Keratinocyte (primary cell): ENCODE results near the gene RP9. TPM values are rescaled to one million over a fixed set of nuclear protein-coding genes. Genes with fewer than 3 reads are reported as not detected.
A peak's percentile ranks its signal among the peaks of the same experiment; 100 is the strongest.

Experiments used
- DNase-seq: peaks from one replicate; pipeline ENCODE4 v3.0.0-alpha.2; 2011; ENCODE audit warnings: low read depth, missing footprints, low spot score
- FAIRE-seq: peaks from 2 replicates; lab custom pipeline; 2011; peaks lifted over from hg19 to GRCh38; lab: Jason Lieb, UNC
- H2AFZ ChIP-seq: 2 replicates; pipeline ENCODE4 v1.6.0; 2012; ENCODE audit warnings: low read length, control low read depth, inconsistent platforms; ENCODE audit not compliant: control insufficient read depth
- H3K27ac ChIP-seq: 2 replicates; pipeline ENCODE4 v1.5.1; 2011; ENCODE audit warnings: low read length; ENCODE audit not compliant: control insufficient read depth, insufficient read depth
- H3K27me3 ChIP-seq: 3 replicates; pipeline ENCODE4 v1.6.0; 2011; ENCODE audit warnings: low read length; ENCODE audit not compliant: control insufficient read depth, insufficient read depth; ENCODE audit errors: extremely low read depth
- H3K36me3 ChIP-seq, 2 experiments: 2 replicates in 1 of 2; 3 replicates in 1 of 2; pipeline ENCODE4 v1.5.1; 2011; ENCODE audit warnings: low read length in 2 of 2, mild to moderate bottlenecking in 1 of 2; ENCODE audit not compliant: control insufficient read depth in 2 of 2, insufficient read depth in 2 of 2; ENCODE audit errors: extremely low read depth in 1 of 2
- H3K4me1 ChIP-seq: 3 replicates; pipeline ENCODE4 v1.5.1; 2011; ENCODE audit warnings: low read length; ENCODE audit not compliant: control insufficient read depth, insufficient read depth; ENCODE audit errors: extremely low read depth
- H3K4me2 ChIP-seq: 3 replicates; pipeline ENCODE4 v1.6.0; 2011; ENCODE audit warnings: low read depth, low read length; ENCODE audit not compliant: control insufficient read depth, insufficient read depth; ENCODE audit errors: extremely low read depth
- H3K4me3 ChIP-seq, 3 experiments: fragments of 200-600 bp in 1 of 3; sonication (generic) in 1 of 3; 2 replicates in 2 of 3; 3 replicates in 1 of 3; pipeline ENCODE4 v1.5.1; 2011 to 2016; ENCODE audit warnings: low read length in 3 of 3, mild to moderate bottlenecking in 3 of 3, control low read depth in 2 of 3, inconsistent platforms in 1 of 3, low read depth in 1 of 3, mixed read lengths in 1 of 3, mixed run types in 1 of 3, moderate library complexity in 1 of 3; ENCODE audit not compliant: control insufficient read depth in 2 of 3, insufficient read depth in 2 of 3; ENCODE audit errors: extremely low read depth in 1 of 3
- H3K79me2 ChIP-seq: 2 replicates; pipeline ENCODE4 v1.6.0; 2012; ENCODE audit warnings: low read length; ENCODE audit not compliant: control insufficient read depth, insufficient read depth
- H3K9ac ChIP-seq: 3 replicates; pipeline ENCODE4 v1.6.0; 2011; ENCODE audit warnings: low read length; ENCODE audit not compliant: control insufficient read depth, insufficient read depth; ENCODE audit errors: extremely low read depth
- H3K9me1 ChIP-seq: 3 replicates; pipeline ENCODE4 v1.6.0; 2011; ENCODE audit warnings: low read length; ENCODE audit not compliant: control insufficient read depth, insufficient read depth; ENCODE audit errors: extremely low read depth
- H3K9me3 ChIP-seq: 2 replicates; pipeline ENCODE4 v1.5.1; 2012; ENCODE audit warnings: low read depth, low read length; ENCODE audit not compliant: control insufficient read depth
- H4K20me1 ChIP-seq: 3 replicates; pipeline ENCODE4 v1.6.0; 2011; ENCODE audit warnings: low read length; ENCODE audit not compliant: control insufficient read depth, insufficient read depth; ENCODE audit errors: extremely low read depth
- CTCF ChIP-seq, 3 experiments: IDR thresholded peaks in 1 of 3; conservative IDR thresholded peaks in 1 of 3; optimal IDR thresholded peaks in 1 of 3; 2 replicates in 2 of 3; 3 replicates in 1 of 3; pipeline versions ENCODE3 to v1.5.1; 2011; ENCODE audit warnings: low read length in 3 of 3, mild to moderate bottlenecking in 3 of 3, moderate library complexity in 2 of 3, control low read depth in 1 of 3, inconsistent platforms in 1 of 3; ENCODE audit not compliant: insufficient read depth in 2 of 3; ENCODE audit errors: extremely low read depth in 1 of 3
- EZH2 ChIP-seq: IDR thresholded peaks from one replicate; pipeline ENCODE4 v1.6.1; 2012; ENCODE audit warnings: inconsistent platforms, mild to moderate bottlenecking, low read length, moderate library complexity
- dilution Hi-C: fragments of 300-500 bp; cut with MboI; formaldehyde crosslinking; loops from one replicate; pipeline ENCODE4 v1.7.0; 2020; ENCODE audit warnings: low sequenced_read_pairs; ENCODE audit not compliant: extremely low pct_ligation_motif_present
- polyA plus RNA-seq, 5 experiments: library from polyadenylated mRNA; depleted of rRNA in 3 of 5; stranded (reverse) in 3 of 5; stranded (forward) in 1 of 5; unstranded in 1 of 5; fragments of >200 nt; gene quantifications; 1 replicate in 1 of 5; 2 replicates in 3 of 5; 3 replicates in 1 of 5; pipeline versions ENCODE4 v1.2.1 to v1.2.3, GENCODE V29; 2011 to 2012; ENCODE audit warnings: missing spikeins in 2 of 5, low read depth in 1 of 5, low replicate concordance in 1 of 5

Gene RP9
- polyA plus RNA-seq, 1 donor (not counting 4 experiments of a cell fraction or from before 2014, with no cell fraction given): 17.4 TPM

- Histone ChIP-seq H3K4me1 (peaks cover 18% of the 10 kb centered on the region), H3K9me3 (no peaks in the 10 kb centered on the region), H4K20me1 (no peaks in the 10 kb centered on the region), H3K4me3 (peak overlapping the region; percentile 53 to 98 (median 89)), H3K9ac (peak overlapping the region; percentile 89), H3K79me2 (peaks cover 45% of the 10 kb centered on the region), H3K4me2 (peak overlapping the region; percentile 87), H3K27ac (peak overlapping the region; percentile 87), H3K9me1 (no peaks in the 10 kb centered on the region), H3K36me3 (no peaks in the 10 kb centered on the region), H2AFZ (peak overlapping the region; percentile 98), H3K27me3 (no peaks in the 10 kb centered on the region)
- TF ChIP-seq CTCF (optimal IDR thresholded peaks at IDR 0.05 in 1 of 3, IDR thresholded peaks at IDR 0.05 in 1 of 3, conservative IDR thresholded peaks at IDR 0.05 in 1 of 3; ENCODE audit: extremely low read depth in 1 of 3, insufficient read depth in 2 of 3, low read length in 3 of 3): no peak
- dilution Hi-C loops: no loop called here
- DNase-seq (peak; percentile 49), FAIRE-seq (peak; percentile 55)
These were observed 46.3 kb downstream of the RP9 start for GRCh38 chr7:33062782-33063443.

GRCh38 chr7:33062023-33062781 lies 47.0 kb downstream of the RP9 start, which contains the start of gene NT5C3A:
Gene NT5C3A, minus strand, starts transcription at chr7:33062776. Its CDS starts 71 bp downstream, at chr7:33062705.
- TF ChIP-seq CTCF (optimal IDR thresholded peaks at IDR 0.05 in 1 of 3, IDR thresholded peaks at IDR 0.05 in 1 of 3, conservative IDR thresholded peaks at IDR 0.05 in 1 of 3; ENCODE audit: extremely low read depth in 1 of 3, insufficient read depth in 2 of 3, low read length in 3 of 3): no peak
- TF ChIP-seq EZH2: no peak
- H3K4me2 ChIP-seq: peak within 1 kb of the TSS; percentile 91
- peak within 1 kb of the TSS; percentile 89 for H3K9ac ChIP-seq
- H3K9me1 ChIP-seq: no peaks in the 10 kb centered on the region
- H3K79me2 ChIP-seq: peaks cover 52% of the 10 kb centered on the region
- H2AFZ ChIP-seq: peak within 1 kb of the TSS; percentile 98
- no peaks in the 10 kb centered on the region for H3K9me3 ChIP-seq
- peaks cover 18% of the 10 kb centered on the region for H3K4me1 ChIP-seq
- H3K27ac ChIP-seq: peak within 1 kb of the TSS; percentile 87
- no peak for DNase-seq
- H3K36me3 ChIP-seq: no peaks in the 10 kb centered on the region
- H3K4me3 ChIP-seq: peak within 1 kb of the TSS; percentile 53 to 98 (median 89)
- FAIRE-seq: no peak
- H3K27me3 ChIP-seq: no peaks in the 10 kb centered on the region
- dilution Hi-C loops: no loop called here
- H4K20me1 ChIP-seq: no peaks in the 10 kb centered on the region
